ENCODE data around the gene D2HGDH. TPM values are rescaled to one million over a fixed set of nuclear protein-coding genes. Genes with fewer than 3 reads are reported as not detected.
A peak's percentile ranks its signal among the peaks of the same experiment; 100 is the strongest.
"Not testable (repeated sequence)": the region's sequence is repeated elsewhere in the genome, so short reads cannot be mapped to it uniquely, and the experiment has no call there.

D2HGDH gene
- total RNA-seq, 1 experiment from 2014 or later, result 14.5 TPM

GRCh38 chr2:241791385-241791784 lies 57.0 kb downstream of the D2HGDH start:
- DNase-seq (ENCODE audit: low read depth), result peak; percentile 25

- no peak for DNase-seq (ENCODE audit: low read depth)
Measured at GRCh38 chr2:241793385-241793784, 59.0 kb downstream of the D2HGDH start.

GRCh38 chr2:241794250-241794823 lies 59.9 kb downstream of the D2HGDH start:
- DNase-seq (ENCODE audit: low read depth), result no peak

- no peak for DNase-seq (ENCODE audit: low read depth)
Measured at GRCh38 chr2:241795021-241795999, 60.9 kb downstream of the D2HGDH start.

- DNase-seq (ENCODE audit: low read depth), result no peak
Measured at GRCh38 chr2:241796209-241796608, 61.8 kb downstream of the D2HGDH start.

GRCh38 chr2:241796610-241797138 lies 62.2 kb downstream of the D2HGDH start:
- DNase-seq (ENCODE audit: low read depth), result no peak

- DNase-seq (ENCODE audit: low read depth), result no peak
Measured at GRCh38 chr2:241797441-241798080, 63.1 kb downstream of the D2HGDH start.

- DNase-seq (ENCODE audit: low read depth), result no peak
Measured at GRCh38 chr2:241798081-241798630, 63.7 kb downstream of the D2HGDH start.

GRCh38 chr2:241798631-241799521 lies 64.4 kb downstream of the D2HGDH start:
- no peak for DNase-seq (ENCODE audit: low read depth)

GRCh38 chr2:241799522-241800197 lies 65.2 kb downstream of the D2HGDH start:
- DNase-seq (ENCODE audit: low read depth), result no peak

GRCh38 chr2:241800198-241800903 lies 65.9 kb downstream of the D2HGDH start:
- not testable (repeated sequence) for DNase-seq (ENCODE audit: low read depth)

- DNase-seq (ENCODE audit: low read depth), result no peak
Measured at GRCh38 chr2:241801611-241802420, 67.4 kb downstream of the D2HGDH start.

- no peak for DNase-seq (ENCODE audit: low read depth)
Measured at GRCh38 chr2:241802421-241803318, 68.2 kb downstream of the D2HGDH start.

GRCh38 chr2:241803387-241804325 lies 69.2 kb downstream of the D2HGDH start:
- no peak for DNase-seq (ENCODE audit: low read depth)

GRCh38 chr2:241804326-241805229 lies 70.1 kb downstream of the D2HGDH start:
- DNase-seq (ENCODE audit: low read depth), result peak; percentile 52
